Upper lobe of left lung (tissue), 4 donors: ENCODE results near the gene BNC2.

Experiments used
- EP300 ChIP-seq, 4 donors: sonication (generic); formaldehyde crosslinking; IDR thresholded peaks; one replicate each; pipeline ENCODE4 v1.5.1; 2017; ENCODE audit warnings: antibody characterized with exemption in 4 of 4, control low read depth in 2 of 4
- TF ChIP-seq, protein P1 (sequence below), 6 experiments: fragments of 450-650 bp in 4 of 6; fragments of 200-600 bp in 2 of 6; sonication (generic) in 2 of 6; IDR thresholded peaks; one replicate each; pipeline ENCODE4 v1.5.1; 2016 to 2019; ENCODE audit warnings: antibody characterized with exemption in 6 of 6

DNA sequence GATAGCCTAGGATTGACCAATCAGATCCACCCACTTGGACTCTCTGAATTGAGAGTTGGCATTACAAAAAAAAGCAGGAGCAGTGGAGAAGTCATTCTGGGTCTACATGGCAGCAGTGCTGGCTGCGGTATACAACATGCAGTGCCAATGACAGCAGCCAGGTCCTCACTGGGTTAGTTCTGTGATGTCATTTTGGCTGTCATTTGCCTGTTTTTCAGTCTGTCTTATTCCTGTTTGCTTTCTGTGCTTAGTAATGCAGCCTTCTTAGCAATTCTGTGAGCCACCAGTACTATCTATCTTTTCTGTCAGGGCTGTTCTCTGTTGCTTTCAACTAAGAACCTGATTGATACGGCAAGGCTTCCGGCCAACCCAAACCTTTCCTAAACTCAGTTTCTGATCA is 471.8 kb downstream of the BNC2 start:
- TF ChIP-seq EP300 (IDR thresholded peaks at IDR 0.05), result no peak
- TF ChIP-seq, protein P1, sequence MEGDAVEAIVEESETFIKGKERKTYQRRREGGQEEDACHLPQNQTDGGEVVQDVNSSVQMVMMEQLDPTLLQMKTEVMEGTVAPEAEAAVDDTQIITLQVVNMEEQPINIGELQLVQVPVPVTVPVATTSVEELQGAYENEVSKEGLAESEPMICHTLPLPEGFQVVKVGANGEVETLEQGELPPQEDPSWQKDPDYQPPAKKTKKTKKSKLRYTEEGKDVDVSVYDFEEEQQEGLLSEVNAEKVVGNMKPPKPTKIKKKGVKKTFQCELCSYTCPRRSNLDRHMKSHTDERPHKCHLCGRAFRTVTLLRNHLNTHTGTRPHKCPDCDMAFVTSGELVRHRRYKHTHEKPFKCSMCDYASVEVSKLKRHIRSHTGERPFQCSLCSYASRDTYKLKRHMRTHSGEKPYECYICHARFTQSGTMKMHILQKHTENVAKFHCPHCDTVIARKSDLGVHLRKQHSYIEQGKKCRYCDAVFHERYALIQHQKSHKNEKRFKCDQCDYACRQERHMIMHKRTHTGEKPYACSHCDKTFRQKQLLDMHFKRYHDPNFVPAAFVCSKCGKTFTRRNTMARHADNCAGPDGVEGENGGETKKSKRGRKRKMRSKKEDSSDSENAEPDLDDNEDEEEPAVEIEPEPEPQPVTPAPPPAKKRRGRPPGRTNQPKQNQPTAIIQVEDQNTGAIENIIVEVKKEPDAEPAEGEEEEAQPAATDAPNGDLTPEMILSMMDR (IDR thresholded peaks at IDR 0.05), result no peak
